Left ventricle myocardium inferior (tissue), 1 donor: ENCODE data around the gene ZNHIT3. TPM values are rescaled to one million over a fixed set of nuclear protein-coding genes. Genes with fewer than 3 reads are reported as not detected.
"Not testable (repeated sequence)": the region's sequence is repeated elsewhere in the genome, so short reads cannot be mapped to it uniquely, and the experiment has no call there.

ENCODE experiments used
- DNase-seq: peaks from one replicate; pipeline ENCODE4 v3.0.0-alpha.2; 2020
- H3K27ac ChIP-seq: fragments of 200-600 bp; replicated peaks from 2 replicates; pipeline ENCODE4 v1.8.0; 2021
- H3K27me3 ChIP-seq: fragments of 200-600 bp; 2 replicates; pipeline ENCODE4 v1.8.0; 2021; ENCODE audit warnings: low read depth
- H3K36me3 ChIP-seq: fragments of 200-600 bp; 2 replicates; pipeline ENCODE4 v1.8.0; 2021
- H3K4me1 ChIP-seq: fragments of 200-600 bp; 2 replicates; pipeline ENCODE4 v1.8.0; 2021
- H3K4me3 ChIP-seq: fragments of 200-600 bp; 2 replicates; pipeline ENCODE4 v1.8.0; 2021; ENCODE audit warnings: mild to moderate bottlenecking, moderate library complexity
- H3K9me3 ChIP-seq: fragments of 200-600 bp; replicated peaks from 2 replicates; pipeline ENCODE4 v1.8.0; 2021
- intact Hi-C: fragments of 100-400 bp; cut with micrococcal nuclease; formaldehyde crosslinking; loops from one replicate; pipeline ENCODE4 v1.11.0; 2022
- long read RNA-seq: library from polyadenylated mRNA; unstranded; transcript quantifications from one replicate; pipeline ENCODE4 v2.0.0, GENCODE V29; 2021
- total RNA-seq: library from RNA; stranded (reverse); fragmentation: NEBNext Ultra II Directional; extraction: Animal tissue kit (Norgen Biotek cat#: 25700); gene quantifications from one replicate; pipeline ENCODE4 v1.2.1, GENCODE V29; 2021
- TF ChIP-seq, protein P1 (sequence below): fragments of 200-600 bp; IDR thresholded peaks from 2 replicates; pipeline ENCODE4 v1.8.0; 2021; ENCODE audit warnings: antibody characterized with exemption, mild to moderate bottlenecking, borderline replicate concordance
- donor health status: DM: no; HTN: yes; CAD: no; lungs with severe emphysema.

ZNHIT3 gene
- total RNA-seq = 22.9 TPM
- long read RNA-seq, transcript ZNHIT3-204 (5 exons, 951 nt) = major isoform, 9 of 13 reads
- long read RNA-seq, partial matches to known transcripts = 1 of 13 reads
- long read RNA-seq, other reads (novel, unspliced or antisense) = 0 of 13 reads

- peaks cover 53% of the 10 kb centered on the region for H3K4me1 ChIP-seq
- intact Hi-C loops = loop anchor here (10.0 kb wide), 1 partner anchor 522 kb away; no protein-coding TSS in a partner anchor
- peaks cover 19% of the 10 kb centered on the region for H3K36me3 ChIP-seq
Observed at GRCh38 chr17:36486204-36487194, at the start of gene ZNHIT3. TSS of gene ZNHIT3 (plus strand) at chr17:36486681. CDS start at chr17:36486700, 19 bp downstream.

GRCh38 chr17:36441792-36442191 is 44.7 kb upstream of the ZNHIT3 start:
- H3K36me3 ChIP-seq, H3K9me3 ChIP-seq, DNase-seq, H3K4me3 ChIP-seq, H3K27ac ChIP-seq, intact Hi-C loops, H3K27me3 ChIP-seq, H3K4me1 ChIP-seq: not testable (repeated sequence)

More at GRCh38 chr17:36486204-36487194, at the start of gene ZNHIT3:
- Histone ChIP-seq H3K27me3 (peaks cover 12% of the 10 kb centered on the region), H3K9me3 (no peaks in the 10 kb centered on the region), H3K27ac (peak within 1 kb of the TSS; percentile 88), H3K4me3 (peak within 1 kb of the TSS; percentile 96)
- DNase-seq = peak; percentile 91
- TF ChIP-seq, protein P1, sequence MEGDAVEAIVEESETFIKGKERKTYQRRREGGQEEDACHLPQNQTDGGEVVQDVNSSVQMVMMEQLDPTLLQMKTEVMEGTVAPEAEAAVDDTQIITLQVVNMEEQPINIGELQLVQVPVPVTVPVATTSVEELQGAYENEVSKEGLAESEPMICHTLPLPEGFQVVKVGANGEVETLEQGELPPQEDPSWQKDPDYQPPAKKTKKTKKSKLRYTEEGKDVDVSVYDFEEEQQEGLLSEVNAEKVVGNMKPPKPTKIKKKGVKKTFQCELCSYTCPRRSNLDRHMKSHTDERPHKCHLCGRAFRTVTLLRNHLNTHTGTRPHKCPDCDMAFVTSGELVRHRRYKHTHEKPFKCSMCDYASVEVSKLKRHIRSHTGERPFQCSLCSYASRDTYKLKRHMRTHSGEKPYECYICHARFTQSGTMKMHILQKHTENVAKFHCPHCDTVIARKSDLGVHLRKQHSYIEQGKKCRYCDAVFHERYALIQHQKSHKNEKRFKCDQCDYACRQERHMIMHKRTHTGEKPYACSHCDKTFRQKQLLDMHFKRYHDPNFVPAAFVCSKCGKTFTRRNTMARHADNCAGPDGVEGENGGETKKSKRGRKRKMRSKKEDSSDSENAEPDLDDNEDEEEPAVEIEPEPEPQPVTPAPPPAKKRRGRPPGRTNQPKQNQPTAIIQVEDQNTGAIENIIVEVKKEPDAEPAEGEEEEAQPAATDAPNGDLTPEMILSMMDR = no peak

DNA sequence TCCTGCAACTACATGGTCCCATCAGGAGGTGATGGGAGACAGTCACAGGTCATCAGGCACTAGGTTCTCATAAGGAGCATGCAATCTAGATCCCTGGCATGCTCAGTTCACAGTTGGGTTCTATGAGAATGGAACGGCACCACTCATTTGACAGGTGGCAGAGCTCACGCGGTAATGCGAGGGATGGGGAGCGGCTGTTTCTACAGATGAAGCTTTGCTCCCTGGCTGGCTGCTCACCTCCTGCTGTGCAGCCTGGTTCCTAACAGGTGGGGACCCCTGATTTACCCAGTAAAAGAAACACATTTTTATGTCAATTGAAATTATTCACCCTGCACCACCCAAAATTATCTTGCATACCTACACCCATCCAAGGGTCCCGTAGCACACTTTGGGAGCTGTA is 42.7 kb upstream of the ZNHIT3 start:
- no peaks in the 10 kb centered on the region for H3K27me3 ChIP-seq
- TF ChIP-seq, protein P1 = no peak
- H3K9me3 ChIP-seq = no peaks in the 10 kb centered on the region
- H3K27ac ChIP-seq = no peak overlapping the region
- no peaks in the 10 kb centered on the region for H3K4me1 ChIP-seq
- DNase-seq = no peak
- intact Hi-C loops = no loop called here
- no peak overlapping the region for H3K4me3 ChIP-seq
- H3K36me3 ChIP-seq = no peaks in the 10 kb centered on the region

DNA sequence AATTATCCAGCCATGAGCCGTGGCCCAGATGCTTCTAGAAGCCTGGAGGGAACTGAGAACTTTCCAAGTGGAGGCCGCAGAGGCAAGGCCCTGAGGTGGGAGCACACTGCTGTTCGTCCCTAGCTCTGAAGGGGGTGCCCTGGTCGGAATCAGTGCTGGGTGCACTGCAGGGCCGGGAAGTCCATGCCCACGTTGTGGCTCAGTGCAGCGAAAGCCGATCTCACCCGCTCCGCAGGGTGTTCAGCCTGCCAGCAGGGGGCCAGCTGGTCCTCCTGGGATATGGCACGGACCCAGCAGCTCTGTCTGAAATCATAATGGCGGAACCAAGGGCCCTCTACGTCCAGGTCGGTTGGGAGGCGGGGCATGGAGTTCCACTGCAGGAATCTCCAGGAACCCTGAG is 36.5 kb upstream of the ZNHIT3 start:
- H3K9me3 ChIP-seq, intact Hi-C loops, H3K36me3 ChIP-seq: not testable (repeated sequence)

GRCh38 chr17:36452888-36453287 is 33.6 kb upstream of the ZNHIT3 start:
- H3K36me3 ChIP-seq, H3K4me1 ChIP-seq, intact Hi-C loops, H3K9me3 ChIP-seq, DNase-seq, H3K4me3 ChIP-seq, H3K27ac ChIP-seq: not testable (repeated sequence)
- peaks cover 14% of the 10 kb centered on the region for H3K27me3 ChIP-seq

More for the DNA sequence above, 36.5 kb upstream of the ZNHIT3 start:
- not testable (repeated sequence) for H3K27ac ChIP-seq, H3K27me3 ChIP-seq, H3K4me3 ChIP-seq, DNase-seq, H3K4me1 ChIP-seq

DNA sequence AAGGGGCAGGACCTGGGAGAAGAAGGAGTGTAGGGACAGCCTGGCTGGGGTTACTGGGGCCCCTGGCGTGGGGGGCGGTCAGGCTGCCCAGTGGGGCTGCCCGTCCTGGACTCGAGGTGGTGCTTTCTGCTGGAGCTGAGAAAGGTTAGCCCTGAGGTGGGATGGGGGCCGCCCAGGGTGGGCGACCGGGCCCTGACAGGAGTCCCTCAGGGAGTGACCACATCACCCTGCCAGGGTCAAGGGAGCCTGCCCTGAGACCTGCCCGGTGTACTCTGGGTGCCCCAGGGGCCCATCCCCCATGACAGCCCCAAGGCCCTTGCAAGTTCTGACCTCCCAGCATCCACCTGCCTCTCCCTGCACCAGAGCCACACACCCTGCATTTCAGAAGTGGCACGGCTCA is 28.8 kb upstream of the ZNHIT3 start:
- intact Hi-C loops, H3K4me3 ChIP-seq, DNase-seq, H3K36me3 ChIP-seq, H3K9me3 ChIP-seq, H3K4me1 ChIP-seq, H3K27ac ChIP-seq: not testable (repeated sequence)
- peaks cover 53% of the 10 kb centered on the region for H3K27me3 ChIP-seq

DNA sequence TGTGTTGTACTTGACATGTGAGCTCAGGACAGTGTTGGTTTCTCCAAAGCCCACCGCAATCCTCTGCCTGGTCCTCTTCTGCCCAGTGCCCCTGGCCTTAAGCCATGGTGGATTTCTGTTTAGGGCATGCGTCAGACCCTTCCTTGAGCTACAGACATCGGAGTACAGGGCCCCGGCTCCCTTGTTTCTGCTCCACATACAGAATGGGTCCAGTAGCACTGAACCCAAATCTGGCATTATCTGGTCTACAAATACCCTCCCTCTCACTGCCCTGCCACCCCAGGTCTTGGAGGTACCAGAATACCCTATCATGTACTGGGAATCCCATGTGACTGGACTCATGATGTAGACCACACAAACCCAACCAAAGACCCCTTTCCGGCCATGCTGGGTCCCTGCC is 27.4 kb upstream of the ZNHIT3 start:
- no peaks in the 10 kb centered on the region for H3K36me3 ChIP-seq
- no peak for DNase-seq
- no peaks in the 10 kb centered on the region for H3K9me3 ChIP-seq
- no peak overlapping the region for H3K27ac ChIP-seq
- H3K4me3 ChIP-seq = no peak overlapping the region
- peaks cover 62% of the 10 kb centered on the region for H3K27me3 ChIP-seq
- intact Hi-C loops = no loop called here
- TF ChIP-seq, protein P1 = no peak
- H3K4me1 ChIP-seq = no peaks in the 10 kb centered on the region
